Kidney tubule cell (primary cell): ENCODE results near the gene INPP4A.

Experiments used
- DNase-seq: peaks from one replicate; pipeline ENCODE4 v3.0.0-alpha.2; 2018; ENCODE audit warnings: low spot score

Gene INPP4A

GRCh38 chr2:98496750-98497493, 52.3 kb downstream of the INPP4A start:
- no peak for DNase-seq

DNA sequence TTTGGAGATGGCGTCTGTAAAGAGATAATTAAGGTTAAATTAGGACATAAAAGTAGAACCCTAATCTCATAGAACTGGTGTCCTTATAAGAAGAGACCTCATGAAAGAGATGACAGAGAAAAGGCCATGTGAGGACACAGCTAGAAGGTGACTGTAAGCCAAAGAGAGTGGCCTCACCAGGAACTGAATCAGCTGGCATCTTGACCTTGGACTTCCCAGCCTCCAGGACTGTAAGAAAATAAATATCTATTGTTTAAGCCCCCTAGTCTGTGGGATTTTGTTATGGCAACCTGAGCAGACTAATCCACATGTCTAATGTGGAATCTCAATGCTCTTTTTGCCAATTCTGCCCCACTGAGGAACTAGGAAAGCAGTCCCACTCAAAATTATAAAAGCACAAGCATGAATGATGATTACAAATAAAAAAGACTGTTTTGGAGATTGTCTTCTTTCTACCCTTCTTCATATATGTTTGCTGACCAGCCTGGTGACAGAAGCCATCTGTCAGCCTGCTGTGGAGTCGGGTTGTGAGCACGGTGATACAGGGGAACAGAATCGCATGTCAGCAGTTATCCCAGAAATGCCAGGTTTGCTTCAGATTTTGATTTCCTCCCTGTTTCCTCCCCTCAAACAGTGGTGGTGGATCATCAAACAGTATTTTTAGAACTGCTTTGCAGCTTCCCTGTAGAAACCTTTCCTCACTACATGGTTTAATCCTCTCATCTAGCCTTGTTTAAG, 54.2 kb downstream of the INPP4A start:
- no peak for DNase-seq

DNA sequence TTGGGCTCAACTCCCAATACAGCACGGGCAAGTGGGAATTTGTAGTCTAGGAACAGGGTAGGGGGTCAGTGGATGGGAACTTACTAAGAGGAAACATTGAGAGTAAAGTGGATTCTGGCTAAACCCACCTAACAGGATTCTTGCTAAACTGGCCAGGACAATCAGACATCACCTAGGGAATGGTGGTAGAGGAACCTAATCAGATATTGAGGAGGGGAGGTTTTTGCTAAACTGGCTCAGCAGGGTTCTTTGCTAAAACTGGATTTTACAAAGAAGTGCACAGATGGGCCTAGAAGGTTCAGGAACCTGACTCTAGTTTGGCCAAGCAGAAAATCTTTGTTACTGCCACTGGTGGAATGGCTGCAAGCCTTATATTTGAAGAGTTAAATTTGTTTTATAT, 55.9 kb downstream of the INPP4A start:
- DNase-seq, result no peak

DNA sequence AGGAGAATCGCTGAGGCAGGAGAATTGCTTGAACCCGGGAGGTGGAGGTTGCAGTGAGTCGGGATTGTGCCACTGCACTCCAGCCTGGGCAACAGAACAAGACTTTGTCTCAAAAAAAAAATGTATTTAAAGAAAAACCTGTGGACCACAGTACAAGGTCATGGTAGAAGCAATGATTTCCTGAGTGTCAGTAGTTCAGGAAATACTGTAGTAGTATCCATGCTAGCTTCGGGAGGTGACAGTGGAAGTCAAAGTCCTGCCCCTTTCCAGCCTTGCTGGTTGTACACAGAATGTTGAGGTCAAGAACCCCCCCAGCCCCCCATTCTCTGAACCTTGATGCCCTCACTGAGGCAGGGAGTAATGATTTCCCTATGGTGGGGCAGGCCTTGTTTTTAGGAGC, 56.6 kb downstream of the INPP4A start:
- DNase-seq, result no peak

- peak; percentile 83 for DNase-seq
These were observed 57.2 kb downstream of the INPP4A start for GRCh38 chr2:98501876-98502275.

- DNase-seq, result peak; percentile 80
These were observed 58.1 kb downstream of the INPP4A start for GRCh38 chr2:98502556-98503335.

- DNase-seq, result peak; percentile 68
These were observed 58.9 kb downstream of the INPP4A start for GRCh38 chr2:98503481-98504105.

- DNase-seq, result no peak
These were observed 59.9 kb downstream of the INPP4A start for GRCh38 chr2:98504381-98505109.

GRCh38 chr2:98505311-98505808, 60.7 kb downstream of the INPP4A start:
- DNase-seq, result peak; percentile 48

DNA sequence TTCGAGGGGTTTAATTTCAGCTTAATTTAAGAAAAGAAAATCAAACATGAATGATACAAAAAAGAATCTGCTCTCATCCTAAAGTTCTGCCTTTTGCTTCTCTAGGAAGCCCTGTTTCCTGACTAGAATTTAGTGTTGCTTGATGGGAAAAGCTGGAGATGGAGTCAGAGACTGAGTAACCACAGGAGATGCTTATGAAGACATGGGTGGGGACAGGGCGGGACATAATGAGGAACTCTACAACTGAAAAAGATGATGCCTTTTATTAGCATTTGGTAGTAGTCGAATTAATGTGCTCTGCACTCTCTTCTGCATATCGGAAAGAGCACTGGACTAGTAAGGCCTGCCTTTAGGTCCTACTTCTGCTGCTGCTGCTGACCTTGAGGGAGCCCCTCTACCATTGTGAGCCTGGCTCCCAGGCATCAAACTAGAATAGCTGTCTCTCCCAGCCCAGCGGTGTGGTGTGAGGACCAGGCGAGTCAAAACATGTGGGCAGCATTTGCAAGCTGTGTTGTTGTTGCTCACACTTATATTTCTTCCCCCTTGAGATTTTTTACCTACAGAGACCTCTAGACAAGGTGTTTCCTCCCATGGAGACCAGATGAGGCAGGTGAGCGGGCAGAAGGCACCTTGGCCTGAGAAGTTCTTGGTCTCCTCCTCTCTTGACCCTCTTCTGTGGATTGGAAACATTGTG, 61.5 kb downstream of the INPP4A start:
- no peak for DNase-seq

GRCh38 chr2:98506881-98507280, 62.2 kb downstream of the INPP4A start:
- DNase-seq, result no peak

- no peak for DNase-seq
These were observed 62.8 kb downstream of the INPP4A start for GRCh38 chr2:98507461-98507860.

GRCh38 chr2:98507891-98508708, 63.4 kb downstream of the INPP4A start:
- DNase-seq, result no peak

DNA sequence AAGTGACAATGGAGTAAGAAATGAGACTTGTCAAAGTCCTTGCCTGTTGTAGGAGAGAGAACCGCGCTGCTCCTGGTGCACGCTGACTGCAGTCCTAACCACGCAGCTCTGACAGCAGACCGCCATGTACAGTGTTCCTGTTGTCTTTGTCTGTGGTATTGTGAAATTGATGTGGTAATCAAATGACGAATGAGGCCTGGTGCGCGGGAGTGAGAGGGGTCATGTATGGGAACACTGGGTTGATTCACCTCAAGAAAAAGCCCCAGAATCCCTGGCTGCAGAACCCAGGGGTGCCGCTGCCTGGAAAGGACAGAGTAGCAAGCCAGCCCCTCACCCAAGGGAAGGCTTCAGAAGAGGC, 64.0 kb downstream of the INPP4A start:
- DNase-seq, result no peak

GRCh38 chr2:98509542-98510321, 65.1 kb downstream of the INPP4A start:
- DNase-seq, result no peak

DNA sequence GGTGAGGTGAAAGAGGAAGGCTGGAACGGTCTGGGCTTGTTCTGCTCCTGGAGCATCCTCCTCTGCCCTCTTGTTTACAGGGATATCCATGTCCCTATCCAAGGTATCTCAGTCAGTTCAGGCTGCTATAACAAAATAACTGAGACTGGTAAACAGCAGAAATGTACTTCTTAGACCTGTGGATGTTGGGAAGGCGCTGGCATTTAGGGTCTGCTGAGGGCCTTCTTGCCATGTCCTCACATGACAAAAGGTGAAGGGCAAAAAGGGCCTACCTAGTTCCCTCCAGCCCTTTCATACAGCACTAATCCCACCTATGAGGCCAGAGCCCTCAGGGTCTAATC, 65.6 kb downstream of the INPP4A start:
- no peak for DNase-seq

DNA sequence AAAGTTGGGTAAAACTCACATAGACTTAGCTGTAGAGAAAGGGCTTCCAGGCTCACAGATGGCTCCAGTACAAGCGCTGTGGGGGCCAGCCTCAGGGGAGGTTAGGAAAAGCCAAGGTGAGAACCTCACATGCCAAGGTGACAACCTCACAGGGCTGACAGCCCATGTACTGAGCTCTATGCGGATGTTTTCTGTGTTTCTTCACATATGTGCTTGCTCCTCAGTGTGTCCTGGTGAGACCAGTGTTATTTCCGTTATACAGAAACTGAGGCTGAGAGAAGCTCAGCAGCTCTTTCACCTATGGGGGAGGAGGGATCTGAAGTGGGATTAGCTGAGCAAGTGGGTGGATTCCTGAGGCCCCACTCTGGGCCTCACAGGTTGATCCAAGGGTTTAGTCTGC, 67.3 kb downstream of the INPP4A start:
- DNase-seq, result no peak

DNA sequence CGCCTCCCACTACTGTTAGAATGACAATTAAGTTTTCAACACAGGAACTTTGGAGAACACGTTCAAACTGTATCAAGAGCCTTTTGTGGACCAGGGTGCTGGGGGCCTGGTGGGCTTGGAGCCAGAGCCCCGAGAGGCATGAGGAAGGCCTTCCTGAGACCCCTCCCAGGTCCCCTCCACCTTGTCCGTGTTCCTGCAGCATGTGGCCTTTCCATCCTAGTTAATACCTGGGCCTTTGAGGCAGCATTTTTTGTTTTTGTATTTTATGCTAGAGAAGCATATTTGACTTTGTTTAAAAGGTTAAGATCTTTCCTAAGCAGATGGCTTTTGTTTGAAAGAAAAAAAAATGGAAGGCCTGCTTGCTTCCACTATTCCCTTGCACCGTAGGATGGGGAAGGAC, 68.0 kb downstream of the INPP4A start:
- no peak for DNase-seq

- DNase-seq, result no peak
These were observed 69.5 kb downstream of the INPP4A start for GRCh38 chr2:98514096-98514639.
